ENCODE data around the gene C19orf33. TPM values are rescaled to one million over a fixed set of nuclear protein-coding genes. Genes with fewer than 3 reads are reported as not detected.
"Not testable (repeated sequence)": the region's sequence is repeated elsewhere in the genome, so short reads cannot be mapped to it uniquely, and the experiment has no call there.

Gene C19orf33
- polyA plus RNA-seq (ENCODE audit: insufficient read length in 3 of 3): 10 to 100 TPM; 10.6 to 11.1 (median 10.9) TPM
- long read RNA-seq, donor 1, transcript C19orf33-201 (4 exons, 467 nt): major isoform, 9 of 9 reads
- long read RNA-seq, donor 1, partial matches to known transcripts: 0 of 9 reads
- long read RNA-seq, donor 1, other reads (novel, unspliced or antisense): 0 of 9 reads
- long read RNA-seq, donor 2, transcript C19orf33-201 (4 exons, 467 nt): major isoform, 10 of 11 reads
- long read RNA-seq, donor 2, partial matches to known transcripts: 0 of 11 reads
- long read RNA-seq, donor 2, other reads (novel, unspliced or antisense): 0 of 11 reads
- long read RNA-seq, donor 3, transcript C19orf33-203 (3 exons, 462 nt): minor isoform, 5 of 14 reads
- long read RNA-seq, donor 3, transcript C19orf33-201 (4 exons, 467 nt): major isoform, 6 of 14 reads
- long read RNA-seq, donor 3, partial matches to known transcripts: 0 of 14 reads
- long read RNA-seq, donor 3, other reads (novel, unspliced or antisense): 0 of 14 reads
- long read RNA-seq, donor 4, transcript C19orf33-201 (4 exons, 467 nt): major isoform, 26 of 36 reads
- long read RNA-seq, donor 4, transcript C19orf33-202 (4 exons, 520 nt): minor isoform, 8 of 36 reads
- long read RNA-seq, donor 4, partial matches to known transcripts: 0 of 36 reads
- long read RNA-seq, donor 4, other reads (novel, unspliced or antisense): 0 of 36 reads
- long read RNA-seq, donor 5, transcript C19orf33-201 (4 exons, 467 nt): major isoform, 12 of 16 reads
- long read RNA-seq, donor 5, partial matches to known transcripts: 0 of 16 reads
- long read RNA-seq, donor 5, other reads (novel, unspliced or antisense): 0 of 16 reads
- long read RNA-seq, donor 6, transcript C19orf33-201 (4 exons, 467 nt): major isoform, 9 of 13 reads
- long read RNA-seq, donor 6, partial matches to known transcripts: 0 of 13 reads
- long read RNA-seq, donor 6, other reads (novel, unspliced or antisense): 0 of 13 reads
- long read RNA-seq, donor 7, transcript C19orf33-201 (4 exons, 467 nt): major isoform, 32 of 39 reads
- long read RNA-seq, donor 7, partial matches to known transcripts: 0 of 39 reads
- long read RNA-seq, donor 7, other reads (novel, unspliced or antisense): 0 of 39 reads
- long read RNA-seq, donor 8, transcript C19orf33-201 (4 exons, 467 nt): major isoform, 5 of 9 reads
- long read RNA-seq, donor 8, partial matches to known transcripts: 0 of 9 reads
- long read RNA-seq, donor 8, other reads (novel, unspliced or antisense): 0 of 9 reads
- long read RNA-seq, donor 9, transcript C19orf33-201 (4 exons, 467 nt): major isoform, 12 of 15 reads
- long read RNA-seq, donor 9, partial matches to known transcripts: 0 of 15 reads
- long read RNA-seq, donor 9, other reads (novel, unspliced or antisense): 0 of 15 reads
- long read RNA-seq, donor 10, transcript C19orf33-201 (4 exons, 467 nt): major isoform, 12 of 15 reads
- long read RNA-seq, donor 10, partial matches to known transcripts: 0 of 15 reads
- long read RNA-seq, donor 10, other reads (novel, unspliced or antisense): 0 of 15 reads
- long read RNA-seq, donor 11, transcript C19orf33-201 (4 exons, 467 nt): major isoform, 6 of 10 reads
- long read RNA-seq, donor 11, partial matches to known transcripts: 0 of 10 reads
- long read RNA-seq, donor 11, other reads (novel, unspliced or antisense): 0 of 10 reads
- long read RNA-seq, donor 12, transcript C19orf33-201 (4 exons, 467 nt): major isoform, 15 of 19 reads
- long read RNA-seq, donor 12, partial matches to known transcripts: 0 of 19 reads
- long read RNA-seq, donor 12, other reads (novel, unspliced or antisense): 0 of 19 reads
- long read RNA-seq, donor 13, transcript C19orf33-201 (4 exons, 467 nt): major isoform, 6 of 9 reads
- long read RNA-seq, donor 13, partial matches to known transcripts: 0 of 9 reads
- long read RNA-seq, donor 13, other reads (novel, unspliced or antisense): 0 of 9 reads
- long read RNA-seq, donor 14: 0 reads
- long read RNA-seq, donor 15, transcript C19orf33-202 (4 exons, 520 nt): minor isoform, 23 of 130 reads
- long read RNA-seq, donor 15, transcript C19orf33-203 (3 exons, 462 nt): minor isoform, 8 of 130 reads
- long read RNA-seq, donor 15, transcript C19orf33-201 (4 exons, 467 nt): major isoform, 99 of 130 reads
- long read RNA-seq, donor 15, partial matches to known transcripts: 0 of 130 reads
- long read RNA-seq, donor 15, other reads (novel, unspliced or antisense): 0 of 130 reads
- long read RNA-seq, donor 16, transcript C19orf33-201 (4 exons, 467 nt): major isoform, 9 of 14 reads
- long read RNA-seq, donor 16, partial matches to known transcripts: 0 of 14 reads
- long read RNA-seq, donor 16, other reads (novel, unspliced or antisense): 0 of 14 reads

GRCh38 chr19:38303517-38304351, at the start of gene C19orf33:
TSS of gene C19orf33 (plus strand) at chr19:38304251. CDS start at chr19:38304262, 11 bp downstream.
- DNase-seq: no peak

- no peak for DNase-seq
These were observed 48.6 kb upstream of the C19orf33 start for GRCh38 chr19:38255383-38256014.

GRCh38 chr19:38261942-38262341, 42.1 kb upstream of the C19orf33 start:
- DNase-seq: not testable (repeated sequence)

GRCh38 chr19:38262585-38263268, 41.3 kb upstream of the C19orf33 start:
- no peak for DNase-seq

- DNase-seq: peak; percentile 73
These were observed 40.2 kb upstream of the C19orf33 start for GRCh38 chr19:38263689-38264485.

GRCh38 chr19:38264486-38265212, 39.4 kb upstream of the C19orf33 start, which contains the start of gene SPINT2:
TSS of gene SPINT2 (plus strand) at chr19:38264573. CDS start at chr19:38264893, 320 bp downstream.
- no peak for DNase-seq

- no peak for DNase-seq
These were observed 38.7 kb upstream of the C19orf33 start for GRCh38 chr19:38265213-38265861.

GRCh38 chr19:38265921-38266429, 38.1 kb upstream of the C19orf33 start:
- no peak for DNase-seq

GRCh38 chr19:38266981-38267597, 37.0 kb upstream of the C19orf33 start:
- DNase-seq: no peak

GRCh38 chr19:38267761-38268483, 36.1 kb upstream of the C19orf33 start:
- DNase-seq: no peak

GRCh38 chr19:38268539-38268938, 35.5 kb upstream of the C19orf33 start:
- DNase-seq: no peak

- DNase-seq: no peak
These were observed 33.4 kb upstream of the C19orf33 start for GRCh38 chr19:38270587-38271167.

GRCh38 chr19:38273499-38273898, 30.6 kb upstream of the C19orf33 start:
- DNase-seq: no peak
